ENCODE results near the gene SOX8.

The SOX8 gene

GRCh38 chr16:981695-982144 is at the start of gene SOX8:
Gene SOX8, plus strand, starts transcription at chr16:981770. Its CDS starts 153 bp downstream, at chr16:981923.
- Histone ChIP-seq H3K4me3 (ENCODE audit: low read length) (peak within 1 kb of the TSS; percentile 73), H3K9ac (ENCODE audit: low read length) (no peak within 1 kb of the TSS), H3K36me3 (ENCODE audit: control insufficient read depth, insufficient read depth, low read length, severe bottlenecking) (no peaks in the 10 kb centered on the region), H3K27me3 (replicated peaks; ENCODE audit: control insufficient read depth, insufficient read depth, low read length) (peaks cover 12% of the 10 kb centered on the region), H3K9me3 (ENCODE audit: control insufficient read depth, low read length) (no peaks in the 10 kb centered on the region), H3K4me1 (ENCODE audit: control insufficient read depth, insufficient read depth, low read length) (no peaks in the 10 kb centered on the region)
- no peak for DNase-seq (ENCODE audit: low read depth)

- Histone ChIP-seq H3K36me3 (ENCODE audit: control insufficient read depth, insufficient read depth, low read length, severe bottlenecking) (peaks cover 21% of the 10 kb centered on the region), H3K9me3 (ENCODE audit: control insufficient read depth, low read length) (no peaks in the 10 kb centered on the region), H3K9ac (ENCODE audit: low read length) (no peak overlapping the region), H3K27me3 (replicated peaks; ENCODE audit: control insufficient read depth, insufficient read depth, low read length) (no peaks in the 10 kb centered on the region), H3K4me1 (ENCODE audit: control insufficient read depth, insufficient read depth, low read length) (no peaks in the 10 kb centered on the region), H3K4me3 (ENCODE audit: low read length) (no peak overlapping the region)
- no peak for DNase-seq (ENCODE audit: low read depth)
Measured at GRCh38 chr16:932831-933330, 48.7 kb upstream of the SOX8 start.

DNA sequence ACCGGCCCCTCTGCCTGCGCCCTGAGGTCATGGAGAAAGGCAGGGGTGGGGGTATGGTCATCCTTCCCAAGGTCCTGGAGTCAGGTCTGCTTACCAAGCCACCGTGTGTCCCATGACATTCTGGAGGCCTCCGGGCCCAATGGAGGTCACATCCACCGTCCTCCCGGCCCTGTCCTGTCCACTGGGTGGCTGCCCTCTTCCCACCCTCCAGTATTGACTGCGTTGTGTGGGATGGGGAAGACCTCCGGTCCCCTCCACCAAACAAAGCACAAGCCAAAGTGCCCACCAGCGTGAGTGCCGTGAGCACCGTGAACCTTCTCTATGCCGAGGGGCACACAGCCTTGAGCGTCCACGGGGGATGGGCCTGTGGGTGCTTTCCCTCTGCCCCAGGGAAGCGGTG is 48.0 kb upstream of the SOX8 start:
- DNase-seq (ENCODE audit: low read depth): no peak
- peaks cover 21% of the 10 kb centered on the region for H3K36me3 ChIP-seq (ENCODE audit: control insufficient read depth, insufficient read depth, low read length, severe bottlenecking)
- H3K9me3 ChIP-seq (ENCODE audit: control insufficient read depth, low read length): no peaks in the 10 kb centered on the region
- H3K4me3 ChIP-seq (ENCODE audit: low read length): no peak overlapping the region
- H3K27me3 ChIP-seq (replicated peaks; ENCODE audit: control insufficient read depth, insufficient read depth, low read length): no peaks in the 10 kb centered on the region
- no peaks in the 10 kb centered on the region for H3K4me1 ChIP-seq (ENCODE audit: control insufficient read depth, insufficient read depth, low read length)
- H3K9ac ChIP-seq (ENCODE audit: low read length): no peak overlapping the region

GRCh38 chr16:934178-934577 is 47.4 kb upstream of the SOX8 start:
- no peak for DNase-seq (ENCODE audit: low read depth)
- no peaks in the 10 kb centered on the region for H3K9me3 ChIP-seq (ENCODE audit: control insufficient read depth, low read length)
- H3K9ac ChIP-seq (ENCODE audit: low read length): no peak overlapping the region
- no peaks in the 10 kb centered on the region for H3K27me3 ChIP-seq (replicated peaks; ENCODE audit: control insufficient read depth, insufficient read depth, low read length)
- H3K4me3 ChIP-seq (ENCODE audit: low read length): no peak overlapping the region
- H3K36me3 ChIP-seq (ENCODE audit: control insufficient read depth, insufficient read depth, low read length, severe bottlenecking): peaks cover 21% of the 10 kb centered on the region
- no peaks in the 10 kb centered on the region for H3K4me1 ChIP-seq (ENCODE audit: control insufficient read depth, insufficient read depth, low read length)

- Histone ChIP-seq H3K36me3 (ENCODE audit: control insufficient read depth, insufficient read depth, low read length, severe bottlenecking) (peaks cover 25% of the 10 kb centered on the region), H3K4me3 (ENCODE audit: low read length) (no peak overlapping the region), H3K9me3 (ENCODE audit: control insufficient read depth, low read length) (peaks cover 2% of the 10 kb centered on the region), H3K27me3 (replicated peaks; ENCODE audit: control insufficient read depth, insufficient read depth, low read length) (no peaks in the 10 kb centered on the region), H3K4me1 (ENCODE audit: control insufficient read depth, insufficient read depth, low read length) (no peaks in the 10 kb centered on the region), H3K9ac (ENCODE audit: low read length) (no peak overlapping the region)
- DNase-seq (ENCODE audit: low read depth): no peak
Measured at GRCh38 chr16:935684-936083, 45.9 kb upstream of the SOX8 start.

DNA sequence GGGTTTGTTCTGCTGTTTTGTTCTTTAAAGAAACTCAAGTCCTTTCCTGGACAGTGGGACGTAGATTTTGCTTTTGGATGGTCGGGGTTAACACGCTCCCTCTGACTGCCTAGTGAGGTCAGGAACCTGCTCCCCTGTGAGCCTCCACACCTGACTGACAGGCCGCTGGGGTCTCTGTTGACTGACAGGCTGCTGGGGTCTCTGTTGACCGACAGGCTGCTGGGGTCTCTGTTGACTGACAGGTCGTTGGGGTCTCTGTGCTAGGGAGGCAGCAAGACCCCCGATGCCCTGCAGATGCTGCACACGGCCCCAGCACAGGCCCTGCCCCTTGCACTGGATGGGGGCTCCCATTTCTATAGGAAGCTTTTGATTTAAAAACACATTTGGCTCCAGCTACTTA is 44.3 kb upstream of the SOX8 start:
- Histone ChIP-seq H3K9me3 (ENCODE audit: control insufficient read depth, low read length) (peaks cover 15% of the 10 kb centered on the region), H3K4me3 (ENCODE audit: low read length) (no peak overlapping the region), H3K27me3 (replicated peaks; ENCODE audit: control insufficient read depth, insufficient read depth, low read length) (no peaks in the 10 kb centered on the region), H3K36me3 (ENCODE audit: control insufficient read depth, insufficient read depth, low read length, severe bottlenecking) (peaks cover 33% of the 10 kb centered on the region), H3K4me1 (ENCODE audit: control insufficient read depth, insufficient read depth, low read length) (no peaks in the 10 kb centered on the region), H3K9ac (ENCODE audit: low read length) (no peak overlapping the region)
- no peak for DNase-seq (ENCODE audit: low read depth)

- no peak for DNase-seq (ENCODE audit: low read depth)
- peaks cover 15% of the 10 kb centered on the region for H3K9me3 ChIP-seq (ENCODE audit: control insufficient read depth, low read length)
- peaks cover 30% of the 10 kb centered on the region for H3K36me3 ChIP-seq (ENCODE audit: control insufficient read depth, insufficient read depth, low read length, severe bottlenecking)
- no peaks in the 10 kb centered on the region for H3K4me1 ChIP-seq (ENCODE audit: control insufficient read depth, insufficient read depth, low read length)
- H3K9ac ChIP-seq (ENCODE audit: low read length): no peak overlapping the region
- H3K27me3 ChIP-seq (replicated peaks; ENCODE audit: control insufficient read depth, insufficient read depth, low read length): no peaks in the 10 kb centered on the region
- no peak overlapping the region for H3K4me3 ChIP-seq (ENCODE audit: low read length)
Measured at GRCh38 chr16:937723-938122, 43.8 kb upstream of the SOX8 start.

- peaks cover 26% of the 10 kb centered on the region for H3K36me3 ChIP-seq (ENCODE audit: control insufficient read depth, insufficient read depth, low read length, severe bottlenecking)
- no peaks in the 10 kb centered on the region for H3K27me3 ChIP-seq (replicated peaks; ENCODE audit: control insufficient read depth, insufficient read depth, low read length)
- H3K9ac ChIP-seq (ENCODE audit: low read length): no peak overlapping the region
- no peak overlapping the region for H3K4me3 ChIP-seq (ENCODE audit: low read length)
- H3K4me1 ChIP-seq (ENCODE audit: control insufficient read depth, insufficient read depth, low read length): no peaks in the 10 kb centered on the region
- H3K9me3 ChIP-seq (ENCODE audit: control insufficient read depth, low read length): peaks cover 15% of the 10 kb centered on the region
- DNase-seq (ENCODE audit: low read depth): no peak
Measured at GRCh38 chr16:938136-938535, 43.4 kb upstream of the SOX8 start.

- no peaks in the 10 kb centered on the region for H3K4me1 ChIP-seq (ENCODE audit: control insufficient read depth, insufficient read depth, low read length)
- H3K9ac ChIP-seq (ENCODE audit: low read length): no peak overlapping the region
- peaks cover 15% of the 10 kb centered on the region for H3K9me3 ChIP-seq (ENCODE audit: control insufficient read depth, low read length)
- H3K4me3 ChIP-seq (ENCODE audit: low read length): no peak overlapping the region
- DNase-seq (ENCODE audit: low read depth): no peak
- H3K27me3 ChIP-seq (replicated peaks; ENCODE audit: control insufficient read depth, insufficient read depth, low read length): no peaks in the 10 kb centered on the region
- H3K36me3 ChIP-seq (ENCODE audit: control insufficient read depth, insufficient read depth, low read length, severe bottlenecking): peaks cover 21% of the 10 kb centered on the region
Measured at GRCh38 chr16:938752-939151, 42.8 kb upstream of the SOX8 start.

DNA sequence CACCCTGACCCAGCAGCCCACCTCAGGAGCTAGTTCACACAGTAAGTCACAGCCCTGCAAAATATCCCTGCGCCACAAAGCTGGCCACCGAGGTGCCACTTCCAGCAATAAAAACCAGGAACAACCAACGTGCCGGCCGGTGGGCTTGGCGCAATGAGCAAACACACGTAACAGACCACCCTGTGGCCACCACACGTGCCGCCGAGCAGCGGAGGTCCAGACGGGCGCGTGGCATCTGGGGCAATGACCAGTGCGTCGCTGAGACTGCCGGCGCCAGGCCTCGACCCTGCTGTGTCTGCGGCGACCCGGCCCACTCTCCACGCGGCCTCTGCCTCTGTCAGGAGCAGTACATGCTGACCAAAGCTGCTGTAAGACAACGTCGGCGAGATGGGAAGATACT is 42.3 kb upstream of the SOX8 start:
- no peaks in the 10 kb centered on the region for H3K4me1 ChIP-seq (ENCODE audit: control insufficient read depth, insufficient read depth, low read length)
- H3K9ac ChIP-seq (ENCODE audit: low read length): no peak overlapping the region
- no peak for DNase-seq (ENCODE audit: low read depth)
- peaks cover 18% of the 10 kb centered on the region for H3K36me3 ChIP-seq (ENCODE audit: control insufficient read depth, insufficient read depth, low read length, severe bottlenecking)
- no peak overlapping the region for H3K4me3 ChIP-seq (ENCODE audit: low read length)
- no peaks in the 10 kb centered on the region for H3K27me3 ChIP-seq (replicated peaks; ENCODE audit: control insufficient read depth, insufficient read depth, low read length)
- peaks cover 15% of the 10 kb centered on the region for H3K9me3 ChIP-seq (ENCODE audit: control insufficient read depth, low read length)

- DNase-seq (ENCODE audit: low read depth): no peak
- H3K9me3 ChIP-seq (ENCODE audit: control insufficient read depth, low read length): peaks cover 15% of the 10 kb centered on the region
- H3K9ac ChIP-seq (ENCODE audit: low read length): no peak overlapping the region
- H3K27me3 ChIP-seq (replicated peaks; ENCODE audit: control insufficient read depth, insufficient read depth, low read length): no peaks in the 10 kb centered on the region
- peaks cover 18% of the 10 kb centered on the region for H3K36me3 ChIP-seq (ENCODE audit: control insufficient read depth, insufficient read depth, low read length, severe bottlenecking)
- no peak overlapping the region for H3K4me3 ChIP-seq (ENCODE audit: low read length)
- no peaks in the 10 kb centered on the region for H3K4me1 ChIP-seq (ENCODE audit: control insufficient read depth, insufficient read depth, low read length)
Measured at GRCh38 chr16:939941-940340, 41.6 kb upstream of the SOX8 start.

DNA sequence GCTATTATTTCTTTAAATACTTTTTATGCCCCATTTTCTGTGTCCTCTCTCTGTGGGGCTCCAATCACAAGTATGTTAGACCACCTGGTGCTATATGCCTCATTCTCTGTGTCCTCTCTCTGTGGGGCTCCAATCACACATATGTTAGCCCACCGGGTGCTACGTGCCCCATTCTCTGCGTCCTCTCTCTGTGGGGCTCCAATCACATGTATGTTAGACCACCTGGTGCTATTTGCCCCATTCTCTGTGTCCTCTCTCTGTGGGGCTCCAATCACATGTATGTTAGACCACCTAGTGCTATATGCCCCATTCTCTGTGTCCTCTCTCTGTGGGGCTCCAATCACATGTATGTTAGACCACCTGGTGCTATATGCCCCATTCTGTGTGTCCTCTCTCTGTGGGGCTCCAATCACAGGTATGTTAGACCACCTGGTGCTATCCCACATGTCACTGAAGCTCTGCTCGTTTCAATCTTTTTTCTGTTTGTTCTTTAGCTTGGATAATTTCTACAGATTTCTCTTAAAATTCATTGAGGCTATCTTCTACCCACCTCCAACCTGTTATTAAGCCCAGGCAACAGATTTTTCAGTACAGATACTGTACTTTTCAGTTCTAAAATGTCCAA is 39.0 kb upstream of the SOX8 start:
- DNase-seq (ENCODE audit: low read depth): no peak
- H3K9ac ChIP-seq (ENCODE audit: low read length): no peak overlapping the region
- H3K4me3 ChIP-seq (ENCODE audit: low read length): no peak overlapping the region
- H3K27me3 ChIP-seq (replicated peaks; ENCODE audit: control insufficient read depth, insufficient read depth, low read length): no peaks in the 10 kb centered on the region
- peaks cover 25% of the 10 kb centered on the region for H3K36me3 ChIP-seq (ENCODE audit: control insufficient read depth, insufficient read depth, low read length, severe bottlenecking)
- H3K9me3 ChIP-seq (ENCODE audit: control insufficient read depth, low read length): peaks cover 15% of the 10 kb centered on the region
- H3K4me1 ChIP-seq (ENCODE audit: control insufficient read depth, insufficient read depth, low read length): no peaks in the 10 kb centered on the region
